Measurements from ENCODE around the gene LEP. TPM values are rescaled to one million over a fixed set of nuclear protein-coding genes. Genes with fewer than 3 reads are reported as not detected.
A peak's percentile ranks its signal among the peaks of the same experiment; 100 is the strongest.
"Not testable (repeated sequence)": the region's sequence is repeated elsewhere in the genome, so short reads cannot be mapped to it uniquely, and the experiment has no call there.

Gene LEP
- total and polyA plus RNA-seq, 7 experiments from 2014 or later = 0.10 TPM; not detected in 6

- H3K9me3 ChIP-seq (ENCODE audit: control insufficient read depth in 2 of 3, low read length in 3 of 3) = no peaks in the 10 kb centered on the region
- no peak overlapping the region for H3K27ac ChIP-seq (ENCODE audit: low read depth, low read length)
- no peaks in the 10 kb centered on the region for H3K4me1 ChIP-seq (ENCODE audit: control insufficient read depth in 2 of 2, insufficient read depth in 2 of 2, low read length in 2 of 2)
- Mint-ChIP-seq H3K4me1 (peaks cover 1 to 3% (median 2%) of the 10 kb centered on the region in 7 donors), H3K4me3 (no peak overlapping the region), H3K36me3 (peaks cover 0 to under 1% (median 0%) of the 10 kb centered on the region in 5 donors), H3K27me3 (peaks cover 0 to 13% (median 8%) of the 10 kb centered on the region in 5 donors), H3K27ac (no peak overlapping the region), H3K9me3 (peaks cover 0 to 1% (median 0%) of the 10 kb centered on the region in 11 donors)
- no peak for ATAC-seq
- ChIA-PET POLR2A (no interaction called here), CTCF (no interaction called here)
- intact Hi-C loops (cut with micrococcal nuclease) = no loop called here
- DNase-seq = no peak
- no peak overlapping the region for H3K4me3 ChIP-seq (ENCODE audit: low read length)
- H3K27me3 ChIP-seq (ENCODE audit: control insufficient read depth in 2 of 2, insufficient read depth in 2 of 2, low read length in 2 of 2) = no peaks in the 10 kb centered on the region
- no peaks in the 10 kb centered on the region for H3K36me3 ChIP-seq (ENCODE audit: control insufficient read depth in 2 of 3, insufficient read depth in 3 of 3, low read length in 3 of 3)
These were observed 9.4 kb upstream of the LEP start for GRCh38 chr7:128231677-128232076.

- intact Hi-C loops (cut with micrococcal nuclease) = no loop called here
- no peak for ATAC-seq
- H3K27me3 ChIP-seq (ENCODE audit: control insufficient read depth in 2 of 2, insufficient read depth in 2 of 2, low read length in 2 of 2) = no peaks in the 10 kb centered on the region
- Mint-ChIP-seq H3K36me3 (peaks cover 0 to 15% (median 0%) of the 10 kb centered on the region in 5 donors), H3K4me3 (no peak overlapping the region), H3K27ac (no peak overlapping the region), H3K27me3 (peaks cover 0 to 13% (median 8%) of the 10 kb centered on the region in 5 donors), H3K9me3 (peaks cover 0 to 6% (median 2%) of the 10 kb centered on the region in 11 donors), H3K4me1 (peaks cover 5 to 10% (median 8%) of the 10 kb centered on the region in 7 donors)
- no peak for DNase-seq
- CTCF ChIA-PET = interaction anchor here (0.8 to 1.1 kb wide), 2 partner anchors 12 to 525 kb away, joined by 3 read pairs; no protein-coding TSS in a partner anchor
- H3K4me3 ChIP-seq (ENCODE audit: low read length) = no peak overlapping the region
- no peak overlapping the region for H3K27ac ChIP-seq (ENCODE audit: low read depth, low read length)
- POLR2A ChIA-PET = no interaction called here
- H3K36me3 ChIP-seq (ENCODE audit: control insufficient read depth in 2 of 3, insufficient read depth in 3 of 3, low read length in 3 of 3) = no peaks in the 10 kb centered on the region
- no peaks in the 10 kb centered on the region for H3K4me1 ChIP-seq (ENCODE audit: control insufficient read depth in 2 of 2, insufficient read depth in 2 of 2, low read length in 2 of 2)
- no peaks in the 10 kb centered on the region for H3K9me3 ChIP-seq (ENCODE audit: control insufficient read depth in 2 of 3, low read length in 3 of 3)
These were observed 7.6 kb upstream of the LEP start for GRCh38 chr7:128233471-128233870.

- Mint-ChIP-seq H3K4me1 (peaks cover 5 to 10% (median 8%) of the 10 kb centered on the region in 7 donors), H3K27ac (no peak overlapping the region), H3K4me3 (no peak overlapping the region), H3K36me3 (peaks cover 0 to 21% (median 0%) of the 10 kb centered on the region in 5 donors), H3K27me3 (peaks cover 0 to 12% (median 7%) of the 10 kb centered on the region in 5 donors), H3K9me3 (peaks cover 0 to 17% (median 10%) of the 10 kb centered on the region in 11 donors)
- ChIA-PET CTCF (no interaction called here), POLR2A (no interaction called here)
- intact Hi-C loops (cut with micrococcal nuclease) = no loop called here
- DNase-seq (no peak), ATAC-seq (no peak)
- Histone ChIP-seq H3K4me1 (ENCODE audit: control insufficient read depth in 2 of 2, insufficient read depth in 2 of 2, low read length in 2 of 2) (no peaks in the 10 kb centered on the region), H3K4me3 (ENCODE audit: low read length) (no peak overlapping the region), H3K27ac (ENCODE audit: low read depth, low read length) (no peak overlapping the region), H3K27me3 (ENCODE audit: control insufficient read depth in 2 of 2, insufficient read depth in 2 of 2, low read length in 2 of 2) (no peaks in the 10 kb centered on the region), H3K36me3 (ENCODE audit: control insufficient read depth in 2 of 3, insufficient read depth in 3 of 3, low read length in 3 of 3) (no peaks in the 10 kb centered on the region), H3K9me3 (ENCODE audit: control insufficient read depth in 2 of 3, low read length in 3 of 3) (no peaks in the 10 kb centered on the region)
These were observed 6.5 kb upstream of the LEP start for GRCh38 chr7:128234476-128235026.

GRCh38 chr7:128235471-128235870 is 5.6 kb upstream of the LEP start:
- Histone ChIP-seq H3K4me1 (ENCODE audit: control insufficient read depth in 2 of 2, insufficient read depth in 2 of 2, low read length in 2 of 2) (no peaks in the 10 kb centered on the region), H3K36me3 (ENCODE audit: control insufficient read depth in 2 of 3, insufficient read depth in 3 of 3, low read length in 3 of 3) (no peaks in the 10 kb centered on the region), H3K4me3 (ENCODE audit: low read length) (no peak overlapping the region), H3K9me3 (ENCODE audit: control insufficient read depth in 2 of 3, low read length in 3 of 3) (peaks cover 0 to 5% (median 0%) of the 10 kb centered on the region in 3 experiments), H3K27me3 (ENCODE audit: control insufficient read depth in 2 of 2, insufficient read depth in 2 of 2, low read length in 2 of 2) (no peaks in the 10 kb centered on the region), H3K27ac (ENCODE audit: low read depth, low read length) (no peak overlapping the region)
- POLR2A ChIA-PET = no interaction called here
- intact Hi-C loops (cut with micrococcal nuclease) = no loop called here
- H3K36me3 Mint-ChIP-seq = peaks cover 0 to 21% (median 0%) of the 10 kb centered on the region in 5 donors
- H3K4me1 Mint-ChIP-seq = peaks cover 5 to 10% (median 8%) of the 10 kb centered on the region in 7 donors
- no peak for DNase-seq
- no peak overlapping the region for H3K4me3 Mint-ChIP-seq
- CTCF ChIA-PET = no interaction called here
- peak overlapping the region in 1 of 9 donors; percentile 6 for H3K27ac Mint-ChIP-seq
- H3K27me3 Mint-ChIP-seq = peaks cover 0 to 8% (median 3%) of the 10 kb centered on the region in 5 donors
- H3K9me3 Mint-ChIP-seq = peaks cover 0 to 25% (median 10%) of the 10 kb centered on the region in 11 donors
- ATAC-seq = no peak

GRCh38 chr7:128236924-128237586 is 4.0 kb upstream of the LEP start:
- intact Hi-C loops (cut with micrococcal nuclease) = no loop called here
- Histone ChIP-seq H3K27ac (ENCODE audit: low read depth, low read length) (no peak overlapping the region), H3K9me3 (ENCODE audit: control insufficient read depth in 2 of 3, low read length in 3 of 3) (peaks cover 0 to 6% (median 0%) of the 10 kb centered on the region in 3 experiments), H3K4me3 (ENCODE audit: low read length) (no peak overlapping the region), H3K4me1 (ENCODE audit: control insufficient read depth in 2 of 2, insufficient read depth in 2 of 2, low read length in 2 of 2) (no peaks in the 10 kb centered on the region), H3K27me3 (ENCODE audit: control insufficient read depth in 2 of 2, insufficient read depth in 2 of 2, low read length in 2 of 2) (no peaks in the 10 kb centered on the region), H3K36me3 (ENCODE audit: control insufficient read depth in 2 of 3, insufficient read depth in 3 of 3, low read length in 3 of 3) (no peaks in the 10 kb centered on the region)
- peak overlapping the region in 1 of 10 donors; percentile 2 for H3K4me3 Mint-ChIP-seq
- H3K36me3 Mint-ChIP-seq = peaks cover 0 to 21% (median 4%) of the 10 kb centered on the region in 5 donors
- POLR2A ChIA-PET = no interaction called here
- ATAC-seq = peak; percentile 92
- peaks cover 8 to 15% (median 9%) of the 10 kb centered on the region in 5 donors for H3K27me3 Mint-ChIP-seq
- H3K9me3 Mint-ChIP-seq = peaks cover 0 to 25% (median 10%) of the 10 kb centered on the region in 11 donors
- peak overlapping the region in 1 of 9 donors; percentile 67 for H3K27ac Mint-ChIP-seq
- H3K4me1 Mint-ChIP-seq = peaks cover 5 to 10% (median 8%) of the 10 kb centered on the region in 7 donors
- DNase-seq = peak in 4 of 9 donors; percentile 4 to 22 (median 11)
- CTCF ChIA-PET = no interaction called here

GRCh38 chr7:128239146-128239545 is 1.9 kb upstream of the LEP start:
- peaks cover 0 to 21% (median 4%) of the 10 kb centered on the region in 5 donors for H3K36me3 Mint-ChIP-seq
- intact Hi-C loops (cut with micrococcal nuclease) = not testable (repeated sequence)

More at GRCh38 chr7:128239146-128239545, 1.9 kb upstream of the LEP start:
- H3K4me3 ChIP-seq (ENCODE audit: low read length); H3K27ac Mint-ChIP-seq; POLR2A ChIA-PET; ATAC-seq; H3K36me3 ChIP-seq (ENCODE audit: control insufficient read depth in 2 of 3, insufficient read depth in 3 of 3, low read length in 3 of 3); H3K4me1 ChIP-seq (ENCODE audit: control insufficient read depth in 2 of 2, insufficient read depth in 2 of 2, low read length in 2 of 2); CTCF ChIA-PET; DNase-seq; H3K9me3 ChIP-seq (ENCODE audit: control insufficient read depth in 2 of 3, low read length in 3 of 3); H3K27me3 ChIP-seq (ENCODE audit: control insufficient read depth in 2 of 2, insufficient read depth in 2 of 2, low read length in 2 of 2); H3K27ac ChIP-seq (ENCODE audit: low read depth, low read length); H3K4me3 Mint-ChIP-seq: not testable (repeated sequence)
- peaks cover 13 to 24% (median 23%) of the 10 kb centered on the region in 5 donors for H3K27me3 Mint-ChIP-seq
- H3K4me1 Mint-ChIP-seq = peaks cover 5 to 10% (median 8%) of the 10 kb centered on the region in 7 donors
- H3K9me3 Mint-ChIP-seq = peaks cover 0 to 25% (median 13%) of the 10 kb centered on the region in 11 donors

Data from naive thymus-derived CD4-positive, alpha-beta T cell (primary cell).